Activated T-helper 17 cell treated with anti-CD3 and anti-CD28 coated beads, Interleukin-2, amount 50 U/mL, for 72 hours (primary cell): ENCODE results near the gene STX16. TPM values are rescaled to one million over a fixed set of nuclear protein-coding genes. Genes with fewer than 3 reads are reported as not detected.

Experiments
- ATAC-seq: fragments of 150-1000 bp; cut with Tn5 transposase; replicated peaks from 2 replicates; pipeline ENCODE4 v1.10.0; 2021; ENCODE audit warnings: mild to moderate bottlenecking, moderate library complexity
- H3K27ac Mint-ChIP-seq: one replicate; pipeline ENCODE4 v1.8.0; 2022; ENCODE audit warnings: mixed read lengths
- H3K27me3 Mint-ChIP-seq: one replicate; pipeline ENCODE4 v1.8.0; 2022; ENCODE audit warnings: mixed read lengths
- H3K36me3 Mint-ChIP-seq: one replicate; pipeline ENCODE4 v1.8.0; 2022; ENCODE audit warnings: low read depth, mild to moderate bottlenecking, mixed read lengths
- H3K4me1 Mint-ChIP-seq: one replicate; pipeline ENCODE4 v1.8.0; 2022; ENCODE audit warnings: mixed read lengths
- H3K4me3 Mint-ChIP-seq: one replicate; pipeline ENCODE4 v1.8.0; 2022; ENCODE audit warnings: mild to moderate bottlenecking, mixed read lengths
- H3K9me3 Mint-ChIP-seq: one replicate; pipeline ENCODE4 v1.8.0; 2022; ENCODE audit warnings: mixed read lengths
- total RNA-seq, 2 donors: library from RNA; stranded (reverse); gene quantifications; one replicate each; pipeline ENCODE4 v1.2.3, GENCODE V29; 2022

Gene STX16
- total RNA-seq, 2 donors from 2014 or later = 95.3 to 130 TPM

DNA sequence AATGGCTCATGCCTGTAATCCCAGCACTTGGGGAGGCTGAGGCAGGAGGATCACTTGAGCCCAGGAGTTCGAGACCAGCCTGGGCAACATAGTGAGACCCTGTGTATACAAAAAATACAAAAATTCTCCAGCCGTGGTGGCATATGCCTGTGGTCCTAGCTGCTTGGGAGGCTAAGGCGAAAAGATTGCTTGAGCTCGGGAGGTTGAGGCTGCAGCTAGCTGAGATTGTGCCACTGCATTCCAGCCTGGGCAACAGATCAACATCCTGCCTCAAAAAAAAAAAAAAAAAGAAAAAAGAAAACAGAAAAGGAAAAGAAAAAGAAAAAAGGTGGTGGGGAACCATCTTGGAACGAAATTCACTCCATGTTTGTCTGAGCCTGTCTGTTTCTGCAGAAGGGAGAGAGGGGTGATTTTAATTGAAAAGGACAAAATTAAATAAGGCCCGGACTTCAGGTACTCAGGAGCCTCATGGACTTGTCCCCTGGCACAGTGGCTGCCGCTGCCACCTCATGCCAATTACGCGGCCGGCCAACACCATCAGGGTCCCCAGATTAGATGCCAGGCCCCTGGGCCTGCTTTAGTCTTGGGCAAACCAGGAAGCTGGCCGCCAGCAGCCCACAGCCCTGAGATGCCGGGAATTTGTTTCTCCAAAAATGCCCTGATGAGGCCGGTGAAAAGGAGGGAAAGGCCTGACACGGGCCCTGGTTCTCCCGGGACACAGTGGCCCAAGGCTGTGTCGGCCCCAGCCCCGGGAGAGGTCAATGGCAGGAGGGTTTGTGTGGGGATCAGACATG, 37.8 kb upstream of the STX16 start:
- H3K27me3 Mint-ChIP-seq = peaks cover 4% of the 10 kb centered on the region
- no peaks in the 10 kb centered on the region for H3K4me1 Mint-ChIP-seq
- H3K36me3 Mint-ChIP-seq = no peaks in the 10 kb centered on the region
- no peak overlapping the region for H3K4me3 Mint-ChIP-seq
- H3K9me3 Mint-ChIP-seq = no peaks in the 10 kb centered on the region
- H3K27ac Mint-ChIP-seq = no peak overlapping the region
- no peak for ATAC-seq

DNA sequence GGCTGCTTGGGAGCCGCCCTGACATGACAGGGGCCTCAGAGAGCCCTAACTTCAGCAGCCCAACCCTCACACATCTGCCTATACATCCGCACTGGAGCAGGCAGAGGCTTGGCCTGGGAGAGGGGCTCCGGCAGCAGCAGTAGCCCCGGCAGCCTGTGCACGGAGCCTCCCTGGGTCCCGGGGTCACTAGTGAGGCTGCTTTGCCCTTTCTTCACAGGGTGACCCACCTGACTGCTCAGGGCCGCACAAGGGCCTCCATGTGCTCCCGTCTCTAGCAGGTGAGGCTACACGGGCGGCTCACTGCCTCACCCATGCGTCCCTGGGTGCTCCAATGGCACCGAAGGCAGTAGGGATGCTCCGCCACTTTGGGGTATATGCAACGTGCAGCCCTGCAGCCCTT, 36.7 kb upstream of the STX16 start:
- H3K27me3 Mint-ChIP-seq = peaks cover 10% of the 10 kb centered on the region

DNA sequence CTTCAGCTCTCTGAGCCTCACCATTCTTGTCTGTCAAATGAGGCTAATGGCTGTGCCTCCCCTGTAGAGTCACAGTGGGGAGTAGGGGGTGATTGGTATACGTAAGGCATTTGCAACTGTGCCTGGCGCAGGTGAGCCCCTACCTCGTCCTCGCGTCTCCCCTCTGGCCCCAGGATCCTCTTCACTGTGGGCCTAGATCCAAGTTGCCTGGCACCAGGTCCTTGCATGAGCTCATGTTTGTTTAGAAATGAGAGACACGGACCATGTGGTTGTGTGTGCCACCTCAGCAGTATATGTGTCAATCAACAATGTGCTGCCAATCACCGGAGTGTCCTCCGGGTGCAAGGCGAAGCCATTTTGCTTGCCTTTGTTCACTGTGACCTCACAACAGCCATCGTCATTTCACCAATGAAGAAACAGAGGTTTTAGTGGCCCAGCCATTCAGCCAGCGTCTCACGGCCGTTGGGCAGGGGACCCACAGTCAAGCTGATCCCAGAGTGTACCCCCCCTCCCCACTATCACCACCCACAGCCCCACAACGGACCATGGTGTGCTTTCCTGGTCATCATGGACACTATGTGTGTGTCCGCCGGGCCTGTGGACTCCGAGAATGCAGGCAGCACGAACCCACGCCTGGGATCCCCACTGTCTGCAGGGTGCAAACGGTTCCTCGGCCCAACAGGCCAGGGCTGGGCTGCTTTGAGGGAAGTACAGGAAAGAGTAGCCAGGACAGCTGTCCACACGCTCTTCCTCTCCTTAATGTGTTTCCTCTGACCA, 35.9 kb upstream of the STX16 start:
- no peak for ATAC-seq
- Mint-ChIP-seq H3K27ac (no peak overlapping the region), H3K27me3 (peaks cover 16% of the 10 kb centered on the region), H3K4me3 (no peak overlapping the region), H3K4me1 (no peaks in the 10 kb centered on the region), H3K36me3 (no peaks in the 10 kb centered on the region), H3K9me3 (no peaks in the 10 kb centered on the region)

More for the DNA sequence above, 36.7 kb upstream of the STX16 start:
- Mint-ChIP-seq H3K4me1 (no peaks in the 10 kb centered on the region), H3K4me3 (no peak overlapping the region), H3K9me3 (no peaks in the 10 kb centered on the region), H3K36me3 (no peaks in the 10 kb centered on the region), H3K27ac (no peak overlapping the region)
- ATAC-seq = no peak

DNA sequence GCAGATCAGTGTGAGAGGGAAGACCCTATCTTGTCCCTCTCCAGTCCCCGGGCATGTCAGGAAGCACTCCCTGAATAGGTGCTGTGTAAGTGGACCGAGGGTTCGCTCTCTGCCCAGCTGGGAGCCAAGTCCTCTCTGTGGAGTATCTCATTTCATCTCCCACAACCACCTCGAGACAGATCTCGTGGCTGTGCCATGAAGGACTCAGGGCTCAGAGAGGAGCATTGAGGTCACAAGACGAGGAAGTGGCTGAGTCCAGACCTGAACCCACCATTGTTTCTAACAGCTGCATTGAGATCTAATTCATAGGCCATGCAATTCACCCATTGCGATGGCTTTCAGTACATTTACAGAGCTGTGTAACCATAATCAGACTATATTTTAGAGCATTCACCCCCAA, 34.7 kb upstream of the STX16 start:
- no peak overlapping the region for H3K27ac Mint-ChIP-seq
- no peak for ATAC-seq
- H3K4me1 Mint-ChIP-seq = no peaks in the 10 kb centered on the region
- H3K36me3 Mint-ChIP-seq = no peaks in the 10 kb centered on the region
- H3K9me3 Mint-ChIP-seq = no peaks in the 10 kb centered on the region
- H3K27me3 Mint-ChIP-seq = peaks cover 16% of the 10 kb centered on the region
- H3K4me3 Mint-ChIP-seq = no peak overlapping the region

GRCh38 chr20:58617158-58617557, 33.9 kb upstream of the STX16 start:
- Mint-ChIP-seq H3K27ac (no peak overlapping the region), H3K27me3 (peaks cover 16% of the 10 kb centered on the region), H3K36me3 (no peaks in the 10 kb centered on the region), H3K4me1 (no peaks in the 10 kb centered on the region), H3K9me3 (no peaks in the 10 kb centered on the region), H3K4me3 (no peak overlapping the region)
- ATAC-seq = no peak

GRCh38 chr20:58618351-58619076, 32.6 kb upstream of the STX16 start:
- no peak for ATAC-seq
- no peak overlapping the region for H3K4me3 Mint-ChIP-seq
- H3K36me3 Mint-ChIP-seq = no peaks in the 10 kb centered on the region
- H3K4me1 Mint-ChIP-seq = no peaks in the 10 kb centered on the region
- no peaks in the 10 kb centered on the region for H3K9me3 Mint-ChIP-seq
- peaks cover 16% of the 10 kb centered on the region for H3K27me3 Mint-ChIP-seq
- no peak overlapping the region for H3K27ac Mint-ChIP-seq

- Mint-ChIP-seq H3K36me3 (no peaks in the 10 kb centered on the region), H3K27me3 (peaks cover 16% of the 10 kb centered on the region), H3K9me3 (no peaks in the 10 kb centered on the region), H3K4me1 (no peaks in the 10 kb centered on the region), H3K4me3 (no peak overlapping the region), H3K27ac (no peak overlapping the region)
- no peak for ATAC-seq
Observed at GRCh38 chr20:58619077-58619863, 31.8 kb upstream of the STX16 start.

GRCh38 chr20:58619864-58620431, 31.1 kb upstream of the STX16 start:
- ATAC-seq = no peak
- Mint-ChIP-seq H3K9me3 (no peaks in the 10 kb centered on the region), H3K36me3 (no peaks in the 10 kb centered on the region), H3K27me3 (peaks cover 16% of the 10 kb centered on the region), H3K4me3 (no peak overlapping the region), H3K27ac (no peak overlapping the region), H3K4me1 (no peaks in the 10 kb centered on the region)

GRCh38 chr20:58621906-58622548, 29.1 kb upstream of the STX16 start:
- no peaks in the 10 kb centered on the region for H3K36me3 Mint-ChIP-seq
- H3K27ac Mint-ChIP-seq = no peak overlapping the region
- H3K4me3 Mint-ChIP-seq = no peak overlapping the region
- no peaks in the 10 kb centered on the region for H3K9me3 Mint-ChIP-seq
- peaks cover 16% of the 10 kb centered on the region for H3K27me3 Mint-ChIP-seq
- ATAC-seq = no peak
- peaks cover 5% of the 10 kb centered on the region for H3K4me1 Mint-ChIP-seq

DNA sequence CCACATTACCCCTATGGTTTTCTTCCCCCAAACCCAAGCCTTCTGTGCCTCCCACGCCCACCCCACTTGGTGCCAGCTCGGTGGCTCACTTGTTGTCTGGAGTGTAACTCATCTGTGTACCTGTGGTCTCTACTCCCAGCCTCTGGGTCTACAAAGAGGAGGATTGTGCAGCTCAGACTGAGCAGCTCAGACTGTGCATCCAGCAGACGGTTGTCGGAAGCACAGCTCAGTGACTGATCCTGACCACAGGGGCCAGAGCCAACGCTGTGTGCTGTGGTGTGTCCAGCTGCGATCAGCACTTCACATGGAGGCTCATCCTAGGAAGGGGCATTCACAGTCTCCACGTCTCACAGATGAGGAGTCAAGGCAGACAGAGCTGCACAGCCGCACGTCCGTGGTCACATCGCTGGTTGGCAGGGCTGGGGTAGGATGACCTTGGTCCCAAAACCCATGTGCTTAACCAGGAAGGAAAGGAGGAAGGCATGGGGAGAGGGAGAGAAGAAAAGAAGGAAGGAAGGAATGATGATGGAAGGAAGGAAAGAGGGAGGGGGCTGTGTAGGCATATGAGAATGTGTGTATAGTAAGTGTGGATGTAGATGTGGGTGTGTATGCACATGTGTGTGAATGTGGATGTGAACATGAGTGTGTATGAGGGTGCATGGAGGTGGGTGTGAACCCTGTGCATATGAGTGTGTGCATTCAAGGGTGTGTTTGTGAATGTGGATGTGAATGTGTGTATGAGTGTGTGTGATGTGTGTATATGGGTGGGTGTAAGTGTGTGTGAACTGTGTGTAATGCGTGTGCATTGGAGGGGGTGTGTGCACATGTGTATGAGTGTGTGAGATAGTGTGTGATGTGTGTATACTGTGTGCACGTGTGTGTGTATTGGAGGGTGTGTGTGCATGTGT, 28.2 kb upstream of the STX16 start:
- no peak for ATAC-seq
- H3K9me3 Mint-ChIP-seq = no peaks in the 10 kb centered on the region
- H3K27ac Mint-ChIP-seq = no peak overlapping the region
- peaks cover 12% of the 10 kb centered on the region for H3K27me3 Mint-ChIP-seq
- H3K36me3 Mint-ChIP-seq = no peaks in the 10 kb centered on the region
- H3K4me3 Mint-ChIP-seq = no peak overlapping the region
- H3K4me1 Mint-ChIP-seq = peaks cover 7% of the 10 kb centered on the region

- ATAC-seq = no peak
- no peaks in the 10 kb centered on the region for H3K9me3 Mint-ChIP-seq
- H3K4me3 Mint-ChIP-seq = no peak overlapping the region
- no peaks in the 10 kb centered on the region for H3K36me3 Mint-ChIP-seq
- H3K27me3 Mint-ChIP-seq = peaks cover 8% of the 10 kb centered on the region
- H3K4me1 Mint-ChIP-seq = peaks cover 7% of the 10 kb centered on the region
- no peak overlapping the region for H3K27ac Mint-ChIP-seq
Observed at GRCh38 chr20:58623579-58624473, 27.3 kb upstream of the STX16 start.

DNA sequence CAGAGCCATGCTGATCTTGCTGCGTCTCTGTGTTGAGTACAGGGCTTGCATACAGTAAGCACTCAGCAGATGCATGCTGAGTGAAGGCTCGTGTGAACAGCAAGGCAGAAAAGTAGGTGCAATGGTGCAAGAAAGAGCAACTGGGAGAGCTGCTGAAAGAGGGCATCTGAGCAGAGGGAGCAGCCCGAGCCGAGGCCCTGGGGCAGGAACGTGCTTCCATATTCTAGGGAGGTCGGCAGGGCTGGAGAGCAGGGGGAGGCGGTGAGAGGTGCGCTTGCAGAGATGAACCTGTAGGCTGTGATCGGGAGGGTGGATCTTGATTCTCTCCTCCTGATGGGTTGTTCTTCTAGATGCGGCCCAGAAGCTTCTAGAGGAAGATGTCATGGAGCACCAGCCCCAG, 26.4 kb upstream of the STX16 start:
- no peak for ATAC-seq
- Mint-ChIP-seq H3K4me3 (no peak overlapping the region), H3K27me3 (peaks cover 3% of the 10 kb centered on the region), H3K36me3 (no peaks in the 10 kb centered on the region), H3K27ac (no peak overlapping the region), H3K4me1 (peaks cover 7% of the 10 kb centered on the region), H3K9me3 (no peaks in the 10 kb centered on the region)
